ENCODE data around the gene KCND2.

KCND2 gene

GRCh38 chr7:120402079-120402767 is 129.2 kb downstream of the KCND2 start:
- TF ChIP-seq JUND (IDR thresholded peaks at IDR 0.05; ENCODE audit: low read depth) = no peak
- DNase-seq (ENCODE audit: low read depth in 1 of 2, low spot score in 1 of 2) = no peak
- in situ Hi-C loops (cut with HindIII; ENCODE audit: low pct_unique_long_range_greater_than_20kb, low sequenced_read_pairs) = no loop called here

GRCh38 chr7:120402801-120403200 is 129.8 kb downstream of the KCND2 start:
- in situ Hi-C loops (cut with HindIII; ENCODE audit: low pct_unique_long_range_greater_than_20kb, low sequenced_read_pairs) = no loop called here
- DNase-seq (ENCODE audit: low read depth in 1 of 2, low spot score in 1 of 2) = no peak
- TF ChIP-seq JUND (IDR thresholded peaks at IDR 0.05; ENCODE audit: low read depth) = no peak

- no peak for TF ChIP-seq JUND (IDR thresholded peaks at IDR 0.05; ENCODE audit: low read depth)
- in situ Hi-C loops (cut with HindIII; ENCODE audit: low pct_unique_long_range_greater_than_20kb, low sequenced_read_pairs) = no loop called here
- DNase-seq (ENCODE audit: low read depth in 1 of 2, low spot score in 1 of 2) = no peak
Observed at GRCh38 chr7:120404042-120404441, 131.1 kb downstream of the KCND2 start.

GRCh38 chr7:120405652-120406051 is 132.7 kb downstream of the KCND2 start:
- in situ Hi-C loops (cut with HindIII; ENCODE audit: low pct_unique_long_range_greater_than_20kb, low sequenced_read_pairs) = no loop called here
- DNase-seq (ENCODE audit: low read depth in 1 of 2, low spot score in 1 of 2) = no peak
- no peak for TF ChIP-seq JUND (IDR thresholded peaks at IDR 0.05; ENCODE audit: low read depth)

- DNase-seq (ENCODE audit: low read depth in 1 of 2, low spot score in 1 of 2) = no peak
- no peak for TF ChIP-seq JUND (IDR thresholded peaks at IDR 0.05; ENCODE audit: low read depth)
- in situ Hi-C loops (cut with HindIII; ENCODE audit: low pct_unique_long_range_greater_than_20kb, low sequenced_read_pairs) = no loop called here
Observed at GRCh38 chr7:120407010-120407409, 134.0 kb downstream of the KCND2 start.

GRCh38 chr7:120412139-120413050 is 139.4 kb downstream of the KCND2 start:
- in situ Hi-C loops (cut with HindIII; ENCODE audit: low pct_unique_long_range_greater_than_20kb, low sequenced_read_pairs) = no loop called here
- no peak for TF ChIP-seq JUND (IDR thresholded peaks at IDR 0.05; ENCODE audit: low read depth)
- no peak for DNase-seq (ENCODE audit: low read depth in 1 of 2, low spot score in 1 of 2)

- TF ChIP-seq JUND (IDR thresholded peaks at IDR 0.05; ENCODE audit: low read depth) = no peak
- no peak for DNase-seq (ENCODE audit: low read depth in 1 of 2, low spot score in 1 of 2)
- in situ Hi-C loops (cut with HindIII; ENCODE audit: low pct_unique_long_range_greater_than_20kb, low sequenced_read_pairs) = no loop called here
Observed at GRCh38 chr7:120413164-120413563, 140.2 kb downstream of the KCND2 start.

GRCh38 chr7:120417244-120417979 is 144.4 kb downstream of the KCND2 start:
- DNase-seq (ENCODE audit: low read depth in 1 of 2, low spot score in 1 of 2) = no peak
- TF ChIP-seq JUND (IDR thresholded peaks at IDR 0.05; ENCODE audit: low read depth) = no peak
- in situ Hi-C loops (cut with HindIII; ENCODE audit: low pct_unique_long_range_greater_than_20kb, low sequenced_read_pairs) = no loop called here

GRCh38 chr7:120421151-120421651 is 148.2 kb downstream of the KCND2 start:
- DNase-seq (ENCODE audit: low read depth in 1 of 2, low spot score in 1 of 2) = no peak
- in situ Hi-C loops (cut with HindIII; ENCODE audit: low pct_unique_long_range_greater_than_20kb, low sequenced_read_pairs) = no loop called here

GRCh38 chr7:120431016-120431415 is 158.0 kb downstream of the KCND2 start:
- in situ Hi-C loops (cut with HindIII; ENCODE audit: low pct_unique_long_range_greater_than_20kb, low sequenced_read_pairs) = no loop called here
- no peak for TF ChIP-seq JUND (IDR thresholded peaks at IDR 0.05; ENCODE audit: low read depth)
- no peak for DNase-seq (ENCODE audit: low read depth in 1 of 2, low spot score in 1 of 2)

More at GRCh38 chr7:120421151-120421651, 148.2 kb downstream of the KCND2 start:
- TF ChIP-seq JUND (IDR thresholded peaks at IDR 0.05; ENCODE audit: low read depth) = no peak

- no peak for DNase-seq (ENCODE audit: low read depth in 1 of 2, low spot score in 1 of 2)
- in situ Hi-C loops (cut with HindIII; ENCODE audit: low pct_unique_long_range_greater_than_20kb, low sequenced_read_pairs) = no loop called here
- no peak for TF ChIP-seq JUND (IDR thresholded peaks at IDR 0.05; ENCODE audit: low read depth)
Observed at GRCh38 chr7:120436487-120437060, 163.6 kb downstream of the KCND2 start.

- no peak for DNase-seq (ENCODE audit: low read depth in 1 of 2, low spot score in 1 of 2)
- TF ChIP-seq JUND (IDR thresholded peaks at IDR 0.05; ENCODE audit: low read depth) = no peak
- in situ Hi-C loops (cut with HindIII; ENCODE audit: low pct_unique_long_range_greater_than_20kb, low sequenced_read_pairs) = no loop called here
Observed at GRCh38 chr7:120441850-120442249, 168.9 kb downstream of the KCND2 start.

All from T47D (cell line).